ENCODE results near the gene MAPKAP1.

Gene MAPKAP1

DNA sequence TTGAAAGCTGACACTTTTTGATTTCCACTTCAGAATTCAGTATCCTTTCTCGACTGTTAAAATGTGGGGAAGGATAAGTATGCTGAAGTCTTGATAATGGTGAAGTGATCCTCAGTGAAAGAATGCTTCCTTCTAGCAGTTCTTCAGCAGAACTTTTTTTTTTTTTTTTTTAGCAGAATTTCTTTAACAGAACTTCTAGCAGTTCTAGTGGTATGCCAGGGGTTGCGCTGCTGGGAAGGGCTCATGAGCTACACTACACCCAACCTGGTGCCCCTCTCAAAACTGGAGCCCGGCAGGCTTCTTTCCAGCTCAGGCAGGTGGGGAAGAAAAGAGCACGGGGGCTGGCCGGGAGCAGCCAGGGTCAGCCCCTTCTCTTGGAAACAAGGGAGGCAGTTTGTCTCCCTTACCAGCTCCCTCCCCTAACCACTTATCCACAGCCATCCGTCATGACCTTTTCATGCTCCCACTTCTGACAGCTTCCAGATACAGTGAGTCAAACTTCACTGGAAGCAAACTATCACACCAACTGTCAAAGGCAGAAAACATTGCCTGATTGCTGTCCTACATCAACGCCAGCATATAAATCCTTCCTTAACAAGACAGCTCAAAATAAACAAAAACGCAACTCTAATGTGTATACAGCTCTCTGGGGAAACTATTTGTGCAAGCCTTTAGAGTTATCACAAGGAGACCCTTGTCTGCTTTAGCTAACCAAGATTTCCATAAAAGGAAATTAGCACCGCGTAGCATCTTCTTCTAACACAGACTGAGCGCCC lies 233.9 kb downstream of the MAPKAP1 start:
- peak; percentile 8 for DNase-seq

- DNase-seq, result no peak
Observed at GRCh38 chr9:125472562-125472925, 234.5 kb downstream of the MAPKAP1 start.

GRCh38 chr9:125470767-125471580 lies 236.0 kb downstream of the MAPKAP1 start:
- DNase-seq, result no peak

GRCh38 chr9:125470189-125470588 lies 236.8 kb downstream of the MAPKAP1 start:
- DNase-seq, result no peak

- no peak for DNase-seq
Observed at GRCh38 chr9:125468646-125469045, 238.4 kb downstream of the MAPKAP1 start.

DNA sequence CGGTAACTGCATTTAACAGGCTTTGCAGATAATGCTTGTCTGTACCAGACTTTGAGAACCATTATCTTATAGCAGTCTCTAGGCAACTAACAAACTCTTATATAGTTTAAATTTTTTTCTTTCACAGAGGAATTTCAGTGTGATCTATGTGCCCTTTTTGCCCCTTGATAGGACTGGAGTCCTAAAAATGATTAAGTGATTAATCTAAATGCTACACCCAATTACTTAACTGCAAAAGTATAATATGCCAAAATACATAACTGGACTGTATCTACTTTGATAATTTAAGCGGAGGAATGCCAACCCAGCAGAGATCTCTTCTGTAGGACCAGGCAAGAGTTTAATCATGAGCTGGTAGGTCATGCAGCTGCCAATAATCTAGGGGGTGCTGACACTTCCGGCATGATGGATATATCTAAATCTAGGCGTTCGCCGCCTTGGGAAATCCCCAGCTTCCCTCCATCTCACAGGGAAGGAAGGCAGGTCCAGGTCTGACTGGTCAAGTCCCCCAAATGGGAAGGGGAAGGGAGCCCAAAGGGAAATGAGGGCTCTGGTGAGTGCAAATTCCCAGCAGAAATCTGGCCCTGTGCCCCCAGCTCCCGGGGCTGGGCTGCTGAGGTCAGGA lies 239.8 kb downstream of the MAPKAP1 start:
- DNase-seq, result no peak

DNA sequence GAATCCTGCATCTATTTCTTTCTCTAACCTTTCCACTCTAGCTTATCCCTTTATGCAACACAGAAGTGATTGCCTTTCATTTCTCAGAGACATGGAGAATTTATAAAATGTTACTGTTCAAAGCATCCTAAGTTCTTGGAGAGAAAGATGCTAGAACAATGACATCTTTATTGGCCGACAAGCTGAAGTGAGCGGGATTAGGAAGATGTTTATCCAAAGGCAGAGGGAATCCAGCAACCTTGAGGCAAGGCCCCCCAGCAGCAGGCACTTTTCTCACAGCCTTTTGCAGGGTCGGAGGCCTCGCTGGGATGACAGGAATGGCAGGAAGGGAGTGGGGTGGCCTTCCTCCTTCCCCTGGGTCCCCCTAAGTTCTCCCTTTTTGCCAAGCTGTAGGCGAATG lies 240.6 kb downstream of the MAPKAP1 start:
- DNase-seq, result no peak

GRCh38 chr9:125464591-125465385 lies 242.2 kb downstream of the MAPKAP1 start:
- no peak for DNase-seq

DNA sequence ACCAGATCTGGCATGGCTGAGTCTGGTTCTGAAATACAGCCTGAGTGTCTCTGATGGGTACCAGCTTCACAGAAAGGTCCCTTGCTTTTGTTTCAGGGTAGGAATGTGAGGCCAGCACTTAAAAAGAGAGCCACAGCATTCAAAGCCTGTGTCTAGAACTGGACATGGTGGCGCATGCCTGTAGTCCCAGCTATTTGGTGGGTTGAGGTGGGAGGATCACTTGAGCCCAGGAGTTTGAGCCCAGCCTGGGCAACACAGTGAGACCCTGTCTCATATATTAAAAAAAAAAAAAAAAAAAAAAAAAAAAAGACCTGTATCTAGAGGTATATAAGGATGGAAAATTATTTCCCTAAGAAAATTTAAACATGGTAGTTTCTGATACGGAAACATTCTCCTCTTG lies 243.1 kb downstream of the MAPKAP1 start:
- no peak for DNase-seq

GRCh38 chr9:125462861-125463291 lies 244.1 kb downstream of the MAPKAP1 start:
- no peak for DNase-seq

- DNase-seq, result no peak
Observed at GRCh38 chr9:125461636-125462190, 245.3 kb downstream of the MAPKAP1 start.

DNA sequence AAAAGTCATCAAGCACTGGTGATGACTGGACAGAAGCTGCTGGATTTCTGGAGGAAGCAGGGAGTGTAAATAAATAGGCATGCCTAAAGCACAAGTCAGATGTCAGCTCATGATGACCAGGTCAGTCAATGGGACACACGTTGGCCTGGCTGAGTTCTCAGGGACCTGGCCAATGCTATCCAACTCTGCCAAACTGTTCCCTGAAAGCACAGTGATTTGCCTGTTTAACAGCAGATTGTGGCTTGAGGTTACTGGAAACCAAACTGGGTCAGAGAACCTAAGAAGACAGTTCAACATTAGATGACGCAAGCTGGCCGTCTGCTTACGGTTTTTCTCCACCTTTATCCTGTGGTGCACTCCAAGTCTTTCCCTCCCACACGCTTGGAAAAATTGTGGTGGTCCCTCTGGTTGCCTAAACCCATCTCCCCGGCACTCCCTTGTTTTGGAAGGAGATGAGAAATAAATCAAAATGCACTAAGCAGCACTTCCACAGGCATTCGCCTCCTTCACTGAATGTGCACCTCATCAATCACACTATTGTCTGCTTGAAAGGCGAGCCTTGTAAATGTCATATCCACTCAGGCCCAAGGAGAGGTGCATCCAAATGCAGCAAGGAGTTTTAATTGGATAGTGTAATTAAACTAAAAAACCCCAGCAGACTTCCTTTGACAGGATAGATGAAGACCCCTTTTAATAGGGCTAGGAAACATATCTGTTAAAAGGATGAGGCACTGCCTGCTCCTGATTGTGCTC lies 245.9 kb downstream of the MAPKAP1 start:
- no peak for DNase-seq

DNA sequence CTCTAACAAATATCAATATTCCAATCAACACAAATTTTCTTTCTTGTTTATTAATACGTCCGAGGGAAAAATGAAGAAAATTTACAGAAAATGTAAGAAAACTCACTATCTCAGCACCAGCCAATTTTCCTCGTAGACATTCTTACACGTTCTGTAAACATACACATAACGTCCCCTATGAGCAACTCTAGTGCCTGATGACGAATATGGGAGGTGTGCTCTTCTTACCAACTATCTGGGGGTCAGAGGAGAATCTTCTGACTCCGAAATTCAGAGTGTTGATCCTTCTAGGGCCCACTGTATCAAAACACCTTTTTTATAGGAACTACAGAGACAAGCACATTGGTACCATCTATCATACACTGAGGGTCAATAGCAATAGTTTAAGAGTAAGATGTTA lies 246.7 kb downstream of the MAPKAP1 start:
- DNase-seq, result no peak

DNA sequence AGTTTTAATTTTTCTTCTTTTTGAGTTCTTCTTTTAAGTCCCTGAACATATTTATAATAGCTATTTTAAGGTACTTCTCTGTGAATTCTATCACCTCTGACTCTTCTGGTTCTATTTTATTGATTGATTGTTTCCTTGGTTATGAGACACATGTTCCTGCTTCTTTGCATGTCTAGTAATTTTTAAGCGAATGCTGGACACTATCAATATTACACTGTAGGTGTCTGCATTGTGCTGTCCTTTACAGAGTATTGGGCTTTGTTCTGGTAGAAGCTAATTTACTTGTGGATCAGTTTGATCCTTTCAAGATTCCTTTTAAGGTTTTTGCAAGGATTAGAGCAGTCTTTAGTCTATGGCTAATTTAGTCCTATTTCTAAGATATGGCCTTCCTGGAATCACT lies 249.7 kb downstream of the MAPKAP1 start:
- DNase-seq, result no peak

DNA sequence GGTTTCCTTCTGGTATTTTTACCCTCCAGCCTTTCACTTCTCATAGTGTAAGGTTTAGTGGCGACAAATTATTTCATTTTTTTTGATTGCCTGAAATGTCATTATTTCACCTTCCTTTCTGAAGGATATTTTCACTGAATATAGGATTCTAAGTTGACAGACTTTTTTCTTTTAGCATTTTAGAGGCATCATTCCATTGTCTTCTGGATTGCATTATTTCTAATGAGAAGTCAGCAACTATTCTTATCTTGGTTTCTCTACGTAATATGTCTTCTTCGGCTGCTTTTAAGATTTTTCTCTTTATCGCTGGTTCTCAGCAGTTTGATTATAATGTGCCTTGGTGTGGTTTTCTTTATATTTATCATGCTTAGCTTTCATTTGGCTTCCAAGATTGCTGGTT lies 251.1 kb downstream of the MAPKAP1 start:
- no peak for DNase-seq

DNA sequence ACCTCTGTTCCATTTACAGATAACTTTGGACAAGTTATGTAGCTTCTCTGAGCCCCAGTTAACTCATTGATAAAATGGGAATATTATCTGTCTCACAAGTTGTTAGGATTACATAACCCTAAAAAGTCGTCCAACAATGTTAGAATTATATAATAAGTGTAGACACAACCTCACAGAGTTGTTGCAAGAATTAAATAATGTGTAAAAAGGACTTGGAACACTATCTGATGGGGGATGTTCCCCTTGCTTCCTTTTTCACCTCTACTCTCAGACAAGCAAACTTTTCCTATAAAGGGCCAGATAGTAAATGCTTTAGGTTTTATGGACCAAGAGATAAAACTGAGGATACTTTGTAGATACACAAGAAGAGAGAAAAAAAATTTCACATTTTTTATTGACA lies 251.9 kb downstream of the MAPKAP1 start:
- DNase-seq, result no peak

DNA sequence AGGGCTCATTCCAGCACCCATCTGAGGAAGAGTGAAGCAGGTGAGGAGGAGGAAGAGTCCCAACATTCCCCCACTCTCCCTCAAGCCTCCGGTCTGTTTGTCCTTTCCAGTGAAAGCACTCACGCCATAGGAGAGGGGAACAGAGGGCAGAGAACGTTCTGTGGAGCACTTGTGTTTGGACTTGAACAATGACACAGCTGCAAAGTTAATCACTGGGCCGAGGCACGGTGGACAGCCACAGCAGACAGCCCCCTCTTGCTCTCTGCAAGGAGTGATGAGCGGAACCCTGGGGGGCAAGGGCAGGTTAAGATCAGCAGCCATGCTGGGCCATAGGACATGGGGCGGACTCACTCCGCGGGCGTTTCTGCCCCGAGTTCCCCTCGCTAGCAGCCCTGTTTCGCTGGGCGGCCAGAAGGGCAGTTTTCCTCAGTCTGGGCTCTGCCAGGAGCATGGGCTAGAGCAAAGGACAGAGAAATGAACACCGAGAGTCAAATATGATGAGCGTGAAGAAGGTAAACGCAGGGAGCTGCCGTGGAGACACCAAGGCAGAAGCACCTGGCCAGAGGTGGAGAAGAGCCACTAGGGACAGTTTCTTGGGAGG lies 259.7 kb downstream of the MAPKAP1 start:
- DNase-seq, result no peak

- DNase-seq, result no peak
Observed at GRCh38 chr9:125446561-125447094, 260.4 kb downstream of the MAPKAP1 start.

GRCh38 chr9:125444956-125445506 lies 262.0 kb downstream of the MAPKAP1 start:
- no peak for DNase-seq

DNA sequence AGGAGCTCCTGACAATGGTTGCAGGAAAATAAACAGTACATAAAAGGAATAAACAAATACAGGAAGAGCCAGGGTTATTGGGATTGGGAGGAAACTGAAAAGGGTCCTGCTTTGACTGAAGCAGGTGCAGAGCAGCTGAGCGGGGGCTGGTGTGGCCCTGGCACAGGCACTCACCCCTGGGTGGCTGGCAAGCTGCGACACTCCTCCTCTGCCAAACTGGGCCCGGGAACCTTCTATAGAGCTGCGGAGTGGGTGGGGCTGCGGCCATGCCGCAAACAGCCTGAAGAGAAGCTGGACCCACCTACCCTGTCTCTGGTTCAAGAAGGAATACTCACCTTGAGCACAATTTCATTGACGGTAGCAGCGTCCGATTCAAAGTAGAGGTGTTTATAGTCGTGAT lies 262.8 kb downstream of the MAPKAP1 start:
- DNase-seq, result peak; percentile 88

DNA sequence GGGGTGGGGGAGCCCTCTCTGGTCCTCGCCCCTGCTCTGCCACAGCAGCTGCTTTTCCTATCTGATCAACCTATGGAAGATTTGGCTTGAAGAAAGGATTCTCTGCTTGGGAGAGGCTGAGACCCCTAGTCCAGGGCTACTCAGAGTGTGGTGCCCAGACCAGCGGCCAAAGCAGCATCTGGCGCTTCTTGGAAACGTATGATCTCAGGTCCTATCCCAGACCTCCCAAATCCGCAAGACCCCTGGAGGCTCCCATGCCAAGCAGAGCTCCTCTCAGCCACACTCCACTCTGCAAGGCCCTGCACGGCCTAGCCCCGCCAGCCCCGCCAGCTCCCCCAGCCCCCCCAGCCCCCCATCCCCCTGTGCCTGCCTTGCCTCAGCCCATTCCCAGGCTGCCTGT lies 263.6 kb downstream of the MAPKAP1 start:
- no peak for DNase-seq

Data from NCI-H2029 (cell line).